AG09319 (cell line): Measurements from ENCODE around the gene KMT2B.

Source experiments
- DNase-seq: peaks from one replicate; pipeline ENCODE4 v3.0.0-alpha.2; 2010; ENCODE audit warnings: low read depth; ENCODE audit errors: extremely low read depth
- TF ChIP-seq, protein P1 (sequence below): IDR thresholded peaks from 2 replicates; pipeline ENCODE4 v1.5.1; 2011; ENCODE audit warnings: low read depth, mild to moderate bottlenecking, inconsistent platforms, low read length, moderate library complexity

The KMT2B gene

DNA sequence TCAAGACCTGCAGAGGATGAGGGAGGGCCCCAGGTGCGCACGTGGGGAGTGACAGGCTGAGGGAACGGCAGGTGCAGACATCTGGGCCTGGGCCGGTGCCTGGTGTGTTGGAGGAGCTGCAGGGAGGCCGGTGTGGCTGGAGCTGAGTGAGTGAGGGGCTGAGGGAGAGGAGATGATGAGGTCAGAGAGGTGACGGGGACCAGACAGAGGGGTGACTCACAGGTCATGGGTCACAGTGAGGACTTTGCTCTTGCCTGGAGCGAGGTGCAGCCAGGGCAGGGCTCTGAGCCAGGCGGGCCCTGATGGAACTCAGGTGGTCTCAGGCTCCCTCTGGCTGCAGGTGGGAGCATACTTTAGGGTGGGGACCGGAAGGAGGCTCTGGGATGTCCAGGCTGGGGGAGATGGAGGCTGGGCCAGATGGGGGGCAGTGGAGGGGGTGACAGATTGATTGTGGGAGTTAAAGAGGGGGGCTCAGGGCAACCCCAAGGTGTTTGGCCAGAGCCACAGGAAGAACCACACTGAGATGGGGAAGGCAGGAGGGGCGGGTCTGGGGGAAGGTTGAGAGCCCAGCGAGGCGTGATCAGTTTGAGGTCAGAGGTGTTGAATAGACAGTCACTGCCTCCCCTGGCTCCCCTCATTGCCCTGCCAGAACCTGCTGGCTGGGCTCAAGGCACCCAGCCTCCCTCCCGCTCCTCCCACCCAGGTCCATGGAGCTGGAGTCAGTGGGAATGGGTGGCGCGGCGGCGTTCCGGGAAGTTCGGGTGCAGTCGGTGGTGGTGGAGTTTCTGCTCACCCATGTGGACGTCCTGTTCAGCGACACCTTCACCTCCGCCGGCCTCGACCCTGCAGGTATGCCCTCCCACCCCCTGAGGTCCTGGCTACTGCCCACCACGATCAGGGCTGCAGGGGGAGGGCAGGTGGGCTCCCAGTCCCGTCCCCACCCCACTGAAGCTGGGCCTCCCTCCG, 65.9 kb downstream of the KMT2B start:
- DNase-seq: no peak
- TF ChIP-seq, protein P1, sequence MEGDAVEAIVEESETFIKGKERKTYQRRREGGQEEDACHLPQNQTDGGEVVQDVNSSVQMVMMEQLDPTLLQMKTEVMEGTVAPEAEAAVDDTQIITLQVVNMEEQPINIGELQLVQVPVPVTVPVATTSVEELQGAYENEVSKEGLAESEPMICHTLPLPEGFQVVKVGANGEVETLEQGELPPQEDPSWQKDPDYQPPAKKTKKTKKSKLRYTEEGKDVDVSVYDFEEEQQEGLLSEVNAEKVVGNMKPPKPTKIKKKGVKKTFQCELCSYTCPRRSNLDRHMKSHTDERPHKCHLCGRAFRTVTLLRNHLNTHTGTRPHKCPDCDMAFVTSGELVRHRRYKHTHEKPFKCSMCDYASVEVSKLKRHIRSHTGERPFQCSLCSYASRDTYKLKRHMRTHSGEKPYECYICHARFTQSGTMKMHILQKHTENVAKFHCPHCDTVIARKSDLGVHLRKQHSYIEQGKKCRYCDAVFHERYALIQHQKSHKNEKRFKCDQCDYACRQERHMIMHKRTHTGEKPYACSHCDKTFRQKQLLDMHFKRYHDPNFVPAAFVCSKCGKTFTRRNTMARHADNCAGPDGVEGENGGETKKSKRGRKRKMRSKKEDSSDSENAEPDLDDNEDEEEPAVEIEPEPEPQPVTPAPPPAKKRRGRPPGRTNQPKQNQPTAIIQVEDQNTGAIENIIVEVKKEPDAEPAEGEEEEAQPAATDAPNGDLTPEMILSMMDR: no peak

DNA sequence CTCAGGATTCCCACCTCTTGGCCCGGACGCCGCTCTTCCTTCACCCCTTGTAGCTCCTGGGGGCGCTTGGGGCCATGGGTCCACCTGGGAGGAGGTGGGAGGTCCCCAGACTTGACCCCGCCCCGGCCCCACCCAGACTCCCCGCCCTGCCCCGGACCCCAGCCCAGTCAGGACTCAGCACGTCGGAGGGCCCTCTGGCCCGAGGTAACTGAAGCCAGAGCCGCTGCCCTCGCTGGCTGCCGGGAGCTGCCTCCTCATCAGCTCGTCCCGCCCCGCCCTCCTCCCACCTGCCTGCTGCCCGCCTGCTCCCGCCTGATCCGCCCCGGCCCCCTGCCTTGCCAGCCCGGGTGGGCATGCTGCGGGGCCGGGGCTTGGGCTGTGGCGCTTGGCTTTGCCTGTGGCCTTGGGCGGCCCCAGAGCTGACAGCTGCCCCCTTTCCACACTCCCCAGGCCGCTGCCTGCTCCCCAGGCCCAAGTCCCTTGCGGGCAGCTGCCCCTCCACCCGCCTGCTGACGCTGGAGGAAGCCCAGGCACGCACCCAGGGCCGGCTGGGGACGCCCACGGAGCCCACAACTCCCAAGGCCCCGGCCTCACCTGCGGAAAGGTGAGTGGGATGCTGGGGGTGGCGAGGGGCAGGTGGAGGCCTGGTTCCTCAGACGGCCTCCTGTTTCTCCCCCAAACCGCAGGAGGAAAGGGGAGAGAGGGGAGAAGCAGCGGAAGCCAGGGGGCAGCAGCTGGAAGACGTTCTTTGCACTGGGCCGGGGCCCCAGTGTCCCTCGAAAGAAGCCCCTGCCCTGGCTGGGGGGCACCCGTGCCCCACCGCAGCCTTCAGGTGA, 66.9 kb downstream of the KMT2B start:
- TF ChIP-seq, protein P1: no peak
- DNase-seq: no peak

DNA sequence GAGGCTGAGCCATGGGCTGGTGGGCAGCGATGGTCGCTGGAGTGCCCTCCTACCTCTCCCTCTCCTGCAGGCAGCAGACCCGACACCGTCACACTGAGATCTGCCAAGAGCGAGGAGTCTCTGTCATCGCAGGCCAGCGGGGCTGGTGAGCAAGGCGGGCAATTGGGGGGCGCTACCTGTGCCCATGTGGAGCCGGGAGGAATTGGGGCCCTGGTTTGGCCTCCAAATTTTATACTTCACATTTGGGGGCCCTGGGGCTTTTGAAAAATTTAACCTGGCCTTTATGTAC, 67.5 kb downstream of the KMT2B start:
- no peak for DNase-seq
- TF ChIP-seq, protein P1: no peak

DNA sequence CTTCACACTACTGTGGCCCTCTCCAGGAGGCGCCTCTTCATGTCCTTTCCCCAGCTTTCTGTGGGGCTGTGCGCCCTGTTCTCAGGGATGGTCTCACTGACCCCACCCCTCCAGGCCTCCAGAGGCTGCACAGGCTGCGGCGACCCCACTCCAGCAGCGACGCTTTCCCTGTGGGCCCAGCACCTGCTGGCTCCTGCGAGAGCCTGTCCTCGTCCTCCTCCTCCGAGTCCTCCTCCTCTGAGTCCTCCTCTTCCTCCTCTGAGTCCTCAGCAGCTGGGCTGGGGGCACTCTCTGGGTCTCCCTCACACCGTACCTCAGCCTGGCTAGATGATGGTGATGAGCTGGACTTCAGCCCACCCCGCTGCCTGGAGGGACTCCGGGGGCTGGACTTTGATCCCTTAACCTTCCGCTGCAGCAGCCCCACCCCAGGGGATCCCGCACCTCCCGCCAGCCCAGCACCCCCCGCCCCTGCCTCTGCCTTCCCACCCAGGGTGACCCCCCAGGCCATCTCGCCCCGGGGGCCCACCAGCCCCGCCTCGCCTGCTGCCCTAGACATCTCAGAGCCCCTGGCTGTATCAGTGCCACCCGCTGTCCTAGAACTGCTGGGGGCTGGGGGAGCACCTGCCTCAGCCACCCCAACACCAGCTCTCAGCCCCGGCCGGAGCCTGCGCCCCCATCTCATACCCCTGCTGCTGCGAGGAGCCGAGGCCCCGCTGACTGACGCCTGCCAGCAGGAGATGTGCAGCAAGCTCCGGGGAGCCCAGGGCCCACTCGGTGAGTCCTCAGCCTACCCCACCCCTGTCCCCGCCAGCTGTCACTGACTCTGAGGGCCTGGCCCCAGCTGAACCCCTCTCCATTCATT, 68.7 kb downstream of the KMT2B start:
- no peak for DNase-seq
- TF ChIP-seq, protein P1: no peak

DNA sequence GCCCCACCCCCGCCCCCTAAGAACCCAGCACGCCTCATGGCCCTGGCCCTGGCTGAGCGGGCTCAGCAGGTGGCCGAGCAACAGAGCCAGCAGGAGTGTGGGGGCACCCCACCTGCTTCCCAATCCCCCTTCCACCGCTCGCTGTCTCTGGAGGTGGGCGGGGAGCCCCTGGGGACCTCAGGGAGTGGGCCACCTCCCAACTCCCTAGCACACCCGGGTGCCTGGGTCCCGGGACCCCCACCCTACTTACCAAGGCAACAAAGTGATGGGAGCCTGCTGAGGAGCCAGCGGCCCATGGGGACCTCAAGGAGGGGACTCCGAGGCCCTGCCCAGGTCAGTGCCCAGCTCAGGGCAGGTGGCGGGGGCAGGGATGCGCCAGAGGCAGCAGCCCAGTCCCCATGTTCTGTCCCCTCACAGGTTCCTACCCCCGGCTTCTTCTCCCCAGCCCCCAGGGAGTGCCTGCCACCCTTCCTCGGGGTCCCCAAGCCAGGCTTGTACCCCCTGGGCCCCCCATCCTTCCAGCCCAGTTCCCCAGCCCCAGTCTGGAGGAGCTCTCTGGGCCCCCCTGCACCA, 69.5 kb downstream of the KMT2B start:
- DNase-seq: no peak
- TF ChIP-seq, protein P1: no peak
